ENCODE results near the gene RPL13A. TPM values are rescaled to one million over a fixed set of nuclear protein-coding genes. Genes with fewer than 3 reads are reported as not detected.

The RPL13A gene
- total and polyA plus RNA-seq, 2 experiments from 2014 or later = 2,105 to 2,412 TPM

DNA sequence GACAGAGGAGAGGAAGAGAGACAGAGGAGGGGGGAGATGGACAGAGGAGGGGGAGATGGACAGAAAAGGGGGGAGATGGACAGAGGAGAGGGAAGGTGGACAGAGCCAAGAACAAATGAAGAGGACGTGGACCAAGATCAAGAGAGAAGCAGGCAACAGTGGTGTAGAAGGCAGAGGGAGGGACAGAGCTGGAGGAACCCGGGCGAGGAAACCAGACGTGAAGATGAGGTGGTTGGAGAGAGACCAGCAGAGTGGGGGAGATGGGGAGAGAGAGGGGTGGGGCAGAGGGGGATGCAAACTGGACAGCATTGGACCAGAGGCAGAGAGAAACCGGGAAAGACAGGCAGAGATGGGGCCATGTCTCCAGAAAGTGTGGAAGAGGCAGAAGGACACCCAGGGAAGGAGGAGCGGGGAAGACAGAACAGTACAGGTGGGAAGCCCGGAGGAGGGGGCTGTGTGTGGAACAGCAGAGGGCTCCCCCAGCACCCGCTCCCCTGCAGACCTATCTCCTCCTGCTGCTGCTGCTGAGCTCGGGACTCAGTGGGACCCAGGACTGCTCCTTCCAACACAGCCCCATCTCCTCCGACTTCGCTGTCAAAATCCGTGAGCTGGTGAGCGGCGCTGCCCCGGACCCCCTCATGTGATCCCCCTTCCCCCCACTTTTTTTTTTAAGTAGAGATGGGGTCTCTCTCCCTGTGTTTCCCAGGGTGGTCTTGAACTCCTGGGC is 12.1 kb upstream of the RPL13A start:
- Histone ChIP-seq H3F3A (replicated peaks; ENCODE audit: low read depth) (peaks cover 18% of the 10 kb centered on the region; the same call in 1 of the 2 replicates), H3K27ac (ENCODE audit: low read depth) (no peak overlapping the region), H3K4me1 (ENCODE audit: insufficient read depth) (peaks cover 5% of the 10 kb centered on the region; the same call in 1 of the 2 replicates), H3K4me3 (no peak overlapping the region; the same call in 1 of the 2 replicates), H3K36me3 (ENCODE audit: insufficient read depth) (no peaks in the 10 kb centered on the region), H3K9me2 (ENCODE audit: insufficient read depth) (no peaks in the 10 kb centered on the region), H3K4me2 (peak overlapping the region; percentile 65; the same call in 1 of the 2 replicates), H3K79me2 (replicated peaks; ENCODE audit: insufficient read depth) (no peaks in the 10 kb centered on the region), H3K27me3 (ENCODE audit: insufficient read depth) (no peaks in the 10 kb centered on the region; the same call in 1 of the 2 replicates), H4K20me1 (replicated peaks; ENCODE audit: insufficient read depth) (no peaks in the 10 kb centered on the region), H2AFZ (peak overlapping the region; percentile 43; the same call in 1 of the 2 replicates)
- no peak for DNase-seq (ENCODE audit: low spot score)
- H3K9me3 Mint-ChIP-seq = peaks cover 3% of the 10 kb centered on the region; the same call in 2 of the 3 replicates
- peaks cover 23% of the 10 kb centered on the region for H3K27me3 Mint-ChIP-seq (ENCODE audit: insufficient read depth, low read depth, poor library complexity)
- peaks cover 17% of the 10 kb centered on the region for H3K4me1 Mint-ChIP-seq
- no peak overlapping the region for H3K27ac Mint-ChIP-seq
- ATAC-seq = no peak
- TF ChIP-seq CREB1 (CRISPR knock-in tag; IDR thresholded peaks at IDR 0.05; ENCODE audit: low read depth) (no peak), POLR2AphosphoS5 (IDR thresholded peaks at IDR 0.05; ENCODE audit: low read depth) (no peak), NANOG (IDR thresholded peaks at IDR 0.05; ENCODE audit: borderline replicate concordance) (no peak), EZH2 (IDR thresholded peaks at IDR 0.05; ENCODE audit: low read depth, unreplicated experiment) (no peak), JUNB (IDR thresholded peaks at IDR 0.05; ENCODE audit: unreplicated experiment) (no peak), STAT1 (IDR thresholded peaks at IDR 0.05; ENCODE audit: unreplicated experiment) (no peak), ZNF114 (CRISPR knock-in tag; IDR thresholded peaks at IDR 0.05) (no peak), ZNF331 (CRISPR knock-in tag; IDR thresholded peaks at IDR 0.05; ENCODE audit: low read depth) (no peak), EZH2phosphoT487 (IDR thresholded peaks at IDR 0.05; ENCODE audit: unreplicated experiment) (no peak)
- TF ChIP-seq, protein P1, sequence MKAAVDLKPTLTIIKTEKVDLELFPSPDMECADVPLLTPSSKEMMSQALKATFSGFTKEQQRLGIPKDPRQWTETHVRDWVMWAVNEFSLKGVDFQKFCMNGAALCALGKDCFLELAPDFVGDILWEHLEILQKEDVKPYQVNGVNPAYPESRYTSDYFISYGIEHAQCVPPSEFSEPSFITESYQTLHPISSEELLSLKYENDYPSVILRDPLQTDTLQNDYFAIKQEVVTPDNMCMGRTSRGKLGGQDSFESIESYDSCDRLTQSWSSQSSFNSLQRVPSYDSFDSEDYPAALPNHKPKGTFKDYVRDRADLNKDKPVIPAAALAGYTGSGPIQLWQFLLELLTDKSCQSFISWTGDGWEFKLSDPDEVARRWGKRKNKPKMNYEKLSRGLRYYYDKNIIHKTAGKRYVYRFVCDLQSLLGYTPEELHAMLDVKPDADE (IDR thresholded peaks at IDR 0.05) = no peak
- TF ChIP-seq, protein P2, sequence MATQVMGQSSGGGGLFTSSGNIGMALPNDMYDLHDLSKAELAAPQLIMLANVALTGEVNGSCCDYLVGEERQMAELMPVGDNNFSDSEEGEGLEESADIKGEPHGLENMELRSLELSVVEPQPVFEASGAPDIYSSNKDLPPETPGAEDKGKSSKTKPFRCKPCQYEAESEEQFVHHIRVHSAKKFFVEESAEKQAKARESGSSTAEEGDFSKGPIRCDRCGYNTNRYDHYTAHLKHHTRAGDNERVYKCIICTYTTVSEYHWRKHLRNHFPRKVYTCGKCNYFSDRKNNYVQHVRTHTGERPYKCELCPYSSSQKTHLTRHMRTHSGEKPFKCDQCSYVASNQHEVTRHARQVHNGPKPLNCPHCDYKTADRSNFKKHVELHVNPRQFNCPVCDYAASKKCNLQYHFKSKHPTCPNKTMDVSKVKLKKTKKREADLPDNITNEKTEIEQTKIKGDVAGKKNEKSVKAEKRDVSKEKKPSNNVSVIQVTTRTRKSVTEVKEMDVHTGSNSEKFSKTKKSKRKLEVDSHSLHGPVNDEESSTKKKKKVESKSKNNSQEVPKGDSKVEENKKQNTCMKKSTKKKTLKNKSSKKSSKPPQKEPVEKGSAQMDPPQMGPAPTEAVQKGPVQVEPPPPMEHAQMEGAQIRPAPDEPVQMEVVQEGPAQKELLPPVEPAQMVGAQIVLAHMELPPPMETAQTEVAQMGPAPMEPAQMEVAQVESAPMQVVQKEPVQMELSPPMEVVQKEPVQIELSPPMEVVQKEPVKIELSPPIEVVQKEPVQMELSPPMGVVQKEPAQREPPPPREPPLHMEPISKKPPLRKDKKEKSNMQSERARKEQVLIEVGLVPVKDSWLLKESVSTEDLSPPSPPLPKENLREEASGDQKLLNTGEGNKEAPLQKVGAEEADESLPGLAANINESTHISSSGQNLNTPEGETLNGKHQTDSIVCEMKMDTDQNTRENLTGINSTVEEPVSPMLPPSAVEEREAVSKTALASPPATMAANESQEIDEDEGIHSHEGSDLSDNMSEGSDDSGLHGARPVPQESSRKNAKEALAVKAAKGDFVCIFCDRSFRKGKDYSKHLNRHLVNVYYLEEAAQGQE (IDR thresholded peaks at IDR 0.05; ENCODE audit: unreplicated experiment) = no peak
- TF ChIP-seq, protein P3, sequence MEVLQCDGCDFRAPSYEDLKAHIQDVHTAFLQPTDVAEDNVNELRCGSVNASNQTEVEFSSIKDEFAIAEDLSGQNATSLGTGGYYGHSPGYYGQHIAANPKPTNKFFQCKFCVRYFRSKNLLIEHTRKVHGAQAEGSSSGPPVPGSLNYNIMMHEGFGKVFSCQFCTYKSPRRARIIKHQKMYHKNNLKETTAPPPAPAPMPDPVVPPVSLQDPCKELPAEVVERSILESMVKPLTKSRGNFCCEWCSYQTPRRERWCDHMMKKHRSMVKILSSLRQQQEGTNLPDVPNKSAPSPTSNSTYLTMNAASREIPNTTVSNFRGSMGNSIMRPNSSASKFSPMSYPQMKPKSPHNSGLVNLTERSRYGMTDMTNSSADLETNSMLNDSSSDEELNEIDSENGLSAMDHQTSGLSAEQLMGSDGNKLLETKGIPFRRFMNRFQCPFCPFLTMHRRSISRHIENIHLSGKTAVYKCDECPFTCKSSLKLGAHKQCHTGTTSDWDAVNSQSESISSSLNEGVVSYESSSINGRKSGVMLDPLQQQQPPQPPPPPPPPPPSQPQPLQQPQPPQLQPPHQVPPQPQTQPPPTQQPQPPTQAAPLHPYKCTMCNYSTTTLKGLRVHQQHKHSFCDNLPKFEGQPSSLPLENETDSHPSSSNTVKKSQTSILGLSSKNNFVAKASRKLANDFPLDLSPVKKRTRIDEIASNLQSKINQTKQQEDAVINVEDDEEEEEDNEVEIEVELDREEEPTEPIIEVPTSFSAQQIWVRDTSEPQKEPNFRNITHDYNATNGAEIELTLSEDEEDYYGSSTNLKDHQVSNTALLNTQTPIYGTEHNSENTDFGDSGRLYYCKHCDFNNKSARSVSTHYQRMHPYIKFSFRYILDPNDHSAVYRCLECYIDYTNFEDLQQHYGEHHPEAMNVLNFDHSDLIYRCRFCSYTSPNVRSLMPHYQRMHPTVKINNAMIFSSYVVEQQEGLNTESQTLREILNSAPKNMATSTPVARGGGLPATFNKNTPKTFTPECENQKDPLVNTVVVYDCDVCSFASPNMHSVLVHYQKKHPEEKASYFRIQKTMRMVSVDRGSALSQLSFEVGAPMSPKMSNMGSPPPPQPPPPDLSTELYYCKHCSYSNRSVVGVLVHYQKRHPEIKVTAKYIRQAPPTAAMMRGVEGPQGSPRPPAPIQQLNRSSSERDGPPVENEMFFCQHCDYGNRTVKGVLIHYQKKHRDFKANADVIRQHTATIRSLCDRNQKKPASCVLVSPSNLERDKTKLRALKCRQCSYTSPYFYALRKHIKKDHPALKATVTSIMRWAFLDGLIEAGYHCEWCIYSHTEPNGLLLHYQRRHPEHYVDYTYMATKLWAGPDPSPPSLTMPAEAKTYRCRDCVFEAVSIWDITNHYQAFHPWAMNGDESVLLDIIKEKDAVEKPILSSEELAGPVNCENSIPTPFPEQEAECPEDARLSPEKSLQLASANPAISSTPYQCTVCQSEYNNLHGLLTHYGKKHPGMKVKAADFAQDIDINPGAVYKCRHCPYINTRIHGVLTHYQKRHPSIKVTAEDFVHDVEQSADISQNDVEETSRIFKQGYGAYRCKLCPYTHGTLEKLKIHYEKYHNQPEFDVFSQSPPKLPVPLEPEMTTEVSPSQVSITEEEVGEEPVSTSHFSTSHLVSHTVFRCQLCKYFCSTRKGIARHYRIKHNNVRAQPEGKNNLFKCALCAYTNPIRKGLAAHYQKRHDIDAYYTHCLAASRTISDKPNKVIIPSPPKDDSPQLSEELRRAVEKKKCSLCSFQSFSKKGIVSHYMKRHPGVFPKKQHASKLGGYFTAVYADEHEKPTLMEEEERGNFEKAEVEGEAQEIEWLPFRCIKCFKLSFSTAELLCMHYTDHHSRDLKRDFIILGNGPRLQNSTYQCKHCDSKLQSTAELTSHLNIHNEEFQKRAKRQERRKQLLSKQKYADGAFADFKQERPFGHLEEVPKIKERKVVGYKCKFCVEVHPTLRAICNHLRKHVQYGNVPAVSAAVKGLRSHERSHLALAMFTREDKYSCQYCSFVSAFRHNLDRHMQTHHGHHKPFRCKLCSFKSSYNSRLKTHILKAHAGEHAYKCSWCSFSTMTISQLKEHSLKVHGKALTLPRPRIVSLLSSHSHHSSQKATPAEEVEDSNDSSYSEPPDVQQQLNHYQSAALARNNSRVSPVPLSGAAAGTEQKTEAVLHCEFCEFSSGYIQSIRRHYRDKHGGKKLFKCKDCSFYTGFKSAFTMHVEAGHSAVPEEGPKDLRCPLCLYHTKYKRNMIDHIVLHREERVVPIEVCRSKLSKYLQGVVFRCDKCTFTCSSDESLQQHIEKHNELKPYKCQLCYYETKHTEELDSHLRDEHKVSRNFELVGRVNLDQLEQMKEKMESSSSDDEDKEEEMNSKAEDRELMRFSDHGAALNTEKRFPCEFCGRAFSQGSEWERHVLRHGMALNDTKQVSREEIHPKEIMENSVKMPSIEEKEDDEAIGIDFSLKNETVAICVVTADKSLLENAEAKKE (CRISPR knock-in tag; IDR thresholded peaks at IDR 0.05) = no peak
- TF ChIP-seq, protein P4, sequence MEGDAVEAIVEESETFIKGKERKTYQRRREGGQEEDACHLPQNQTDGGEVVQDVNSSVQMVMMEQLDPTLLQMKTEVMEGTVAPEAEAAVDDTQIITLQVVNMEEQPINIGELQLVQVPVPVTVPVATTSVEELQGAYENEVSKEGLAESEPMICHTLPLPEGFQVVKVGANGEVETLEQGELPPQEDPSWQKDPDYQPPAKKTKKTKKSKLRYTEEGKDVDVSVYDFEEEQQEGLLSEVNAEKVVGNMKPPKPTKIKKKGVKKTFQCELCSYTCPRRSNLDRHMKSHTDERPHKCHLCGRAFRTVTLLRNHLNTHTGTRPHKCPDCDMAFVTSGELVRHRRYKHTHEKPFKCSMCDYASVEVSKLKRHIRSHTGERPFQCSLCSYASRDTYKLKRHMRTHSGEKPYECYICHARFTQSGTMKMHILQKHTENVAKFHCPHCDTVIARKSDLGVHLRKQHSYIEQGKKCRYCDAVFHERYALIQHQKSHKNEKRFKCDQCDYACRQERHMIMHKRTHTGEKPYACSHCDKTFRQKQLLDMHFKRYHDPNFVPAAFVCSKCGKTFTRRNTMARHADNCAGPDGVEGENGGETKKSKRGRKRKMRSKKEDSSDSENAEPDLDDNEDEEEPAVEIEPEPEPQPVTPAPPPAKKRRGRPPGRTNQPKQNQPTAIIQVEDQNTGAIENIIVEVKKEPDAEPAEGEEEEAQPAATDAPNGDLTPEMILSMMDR (conservative IDR thresholded peaks at IDR 0.05; ENCODE audit: low read depth in 2 of 2) = no peak
- no peak overlapping the region; the same call in 2 of the 3 replicates for H3K4me3 Mint-ChIP-seq
- peaks cover 11% of the 10 kb centered on the region; the same call in 2 of the 3 replicates for H3K36me3 Mint-ChIP-seq (ENCODE audit: low read depth)

Measured in GM23338 (cell line).